WERI-Rb-1 (cell line): ENCODE data around the gene FMOD.

ENCODE experiments used
- DNase-seq: peaks from one replicate; pipeline ENCODE4 v3.0.0-alpha.2; 2020
- H3K27ac ChIP-seq: fragments of 250-450 bp; sonication (Bioruptor Pico); 2 replicates; pipeline ENCODE4 v1.5.1; 2020; ENCODE audit warnings: mild to moderate bottlenecking, moderate library complexity
- H3K27me3 ChIP-seq: fragments of 250-450 bp; sonication (Bioruptor Pico); 2 replicates; pipeline ENCODE4 v1.5.1; 2021; ENCODE audit warnings: mild to moderate bottlenecking, low read depth, moderate library complexity; ENCODE audit not compliant: insufficient read depth, severe bottlenecking
- H3K36me3 ChIP-seq: fragments of 250-450 bp; sonication (Bioruptor Pico); 2 replicates; pipeline ENCODE4 v1.5.1; 2020; ENCODE audit warnings: mild to moderate bottlenecking, moderate library complexity
- H3K4me3 ChIP-seq: 2 replicates; pipeline ENCODE4 v1.5.1; 2011; ENCODE audit warnings: low read depth, mild to moderate bottlenecking, control low read depth, low read length
- H3K9me3 ChIP-seq: fragments of 250-450 bp; sonication (Bioruptor Pico); 2 replicates; pipeline ENCODE4 v1.5.1; 2021; ENCODE audit warnings: mild to moderate bottlenecking, moderate library complexity; ENCODE audit not compliant: severe bottlenecking
- TF ChIP-seq, protein P1 (sequence below): IDR thresholded peaks from 2 replicates; pipeline ENCODE4 v1.5.1; 2011; ENCODE audit warnings: low read depth, mild to moderate bottlenecking, control low read depth, inconsistent platforms, low read length

FMOD gene

GRCh38 chr1:203340112-203340790 lies 10.7 kb downstream of the FMOD start:
- Histone ChIP-seq H3K9me3 (no peaks in the 10 kb centered on the region), H3K27me3 (no peaks in the 10 kb centered on the region), H3K27ac (no peak overlapping the region), H3K4me3 (no peak overlapping the region), H3K36me3 (no peaks in the 10 kb centered on the region)
- TF ChIP-seq, protein P1, sequence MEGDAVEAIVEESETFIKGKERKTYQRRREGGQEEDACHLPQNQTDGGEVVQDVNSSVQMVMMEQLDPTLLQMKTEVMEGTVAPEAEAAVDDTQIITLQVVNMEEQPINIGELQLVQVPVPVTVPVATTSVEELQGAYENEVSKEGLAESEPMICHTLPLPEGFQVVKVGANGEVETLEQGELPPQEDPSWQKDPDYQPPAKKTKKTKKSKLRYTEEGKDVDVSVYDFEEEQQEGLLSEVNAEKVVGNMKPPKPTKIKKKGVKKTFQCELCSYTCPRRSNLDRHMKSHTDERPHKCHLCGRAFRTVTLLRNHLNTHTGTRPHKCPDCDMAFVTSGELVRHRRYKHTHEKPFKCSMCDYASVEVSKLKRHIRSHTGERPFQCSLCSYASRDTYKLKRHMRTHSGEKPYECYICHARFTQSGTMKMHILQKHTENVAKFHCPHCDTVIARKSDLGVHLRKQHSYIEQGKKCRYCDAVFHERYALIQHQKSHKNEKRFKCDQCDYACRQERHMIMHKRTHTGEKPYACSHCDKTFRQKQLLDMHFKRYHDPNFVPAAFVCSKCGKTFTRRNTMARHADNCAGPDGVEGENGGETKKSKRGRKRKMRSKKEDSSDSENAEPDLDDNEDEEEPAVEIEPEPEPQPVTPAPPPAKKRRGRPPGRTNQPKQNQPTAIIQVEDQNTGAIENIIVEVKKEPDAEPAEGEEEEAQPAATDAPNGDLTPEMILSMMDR = peak; percentile 98
- peak; percentile 95 for DNase-seq

DNA sequence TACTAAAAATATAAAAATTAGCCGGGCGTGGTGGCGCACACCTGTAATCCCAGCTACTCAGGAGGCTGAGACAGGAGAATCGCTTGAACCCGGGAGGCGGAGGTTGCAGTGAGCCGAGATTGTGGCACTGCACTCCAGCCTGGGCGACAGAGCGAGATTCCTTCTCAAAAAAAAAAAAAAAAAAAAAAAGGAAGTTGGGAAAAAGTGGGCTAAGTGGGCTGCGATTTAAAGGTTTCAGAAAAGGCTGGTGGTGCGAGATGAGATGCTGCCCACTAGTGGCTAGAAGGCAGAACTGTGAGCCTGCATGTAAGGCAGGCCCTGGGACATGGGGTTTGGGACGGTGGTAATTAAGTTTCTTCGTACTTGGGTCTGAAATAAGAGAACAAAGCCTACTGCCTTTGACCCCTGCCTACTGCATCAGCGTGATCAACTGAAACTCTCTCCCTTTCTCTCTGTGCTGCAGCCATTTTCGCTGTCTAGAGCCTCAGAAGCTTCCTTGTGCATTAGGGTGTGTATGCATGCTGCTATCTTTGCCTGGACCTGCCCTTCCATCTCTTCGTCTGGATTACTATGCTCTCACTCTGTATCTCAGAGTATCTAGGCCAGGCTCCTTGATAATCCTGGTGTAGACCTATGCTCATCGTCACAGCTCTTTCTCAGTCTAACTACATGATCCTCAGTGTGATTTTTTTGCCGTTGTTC lies 12.4 kb downstream of the FMOD start:
- Histone ChIP-seq H3K27ac (peak overlapping the region; percentile 1; the same call in 1 of the 2 replicates), H3K9me3 (no peaks in the 10 kb centered on the region), H3K4me3 (no peak overlapping the region), H3K27me3 (no peaks in the 10 kb centered on the region), H3K36me3 (no peaks in the 10 kb centered on the region)
- TF ChIP-seq, protein P1 = peak; percentile 100
- DNase-seq = peak; percentile 87

- H3K27me3 ChIP-seq = no peaks in the 10 kb centered on the region
- DNase-seq = no peak
- no peaks in the 10 kb centered on the region for H3K9me3 ChIP-seq
- TF ChIP-seq, protein P1 = no peak
- H3K36me3 ChIP-seq = no peaks in the 10 kb centered on the region
- no peak overlapping the region for H3K4me3 ChIP-seq
- H3K27ac ChIP-seq = no peak overlapping the region
These were observed 14.8 kb downstream of the FMOD start for GRCh38 chr1:203336097-203336496.

- no peaks in the 10 kb centered on the region for H3K36me3 ChIP-seq
- H3K27me3 ChIP-seq = no peaks in the 10 kb centered on the region
- no peaks in the 10 kb centered on the region for H3K9me3 ChIP-seq
- DNase-seq = no peak
- no peak overlapping the region for H3K4me3 ChIP-seq
- TF ChIP-seq, protein P1 = no peak
- H3K27ac ChIP-seq = no peak overlapping the region
These were observed 15.4 kb downstream of the FMOD start for GRCh38 chr1:203335503-203335902.

- Histone ChIP-seq H3K9me3 (no peaks in the 10 kb centered on the region), H3K4me3 (no peak overlapping the region), H3K27me3 (no peaks in the 10 kb centered on the region), H3K27ac (no peak overlapping the region), H3K36me3 (no peaks in the 10 kb centered on the region)
- no peak for DNase-seq
- TF ChIP-seq, protein P1 = no peak
These were observed 19.7 kb downstream of the FMOD start for GRCh38 chr1:203331224-203331623.
